Neuronal stem cell (in vitro differentiated cells): ENCODE data around the gene OGFOD3.
A peak's percentile ranks its signal among the peaks of the same experiment; 100 is the strongest.

Experiments used
- DNase-seq: peaks from one replicate; pipeline ENCODE4 v3.0.0-alpha.2; 2013; ENCODE audit warnings: low spot score
- H2AFZ ChIP-seq: one replicate; pipeline ENCODE4 v1.6.1; 2013; ENCODE audit warnings: mild to moderate bottlenecking, low read length, inconsistent platforms
- H2AK5ac ChIP-seq: 2 replicates; pipeline ENCODE4 v1.6.1; 2013; ENCODE audit warnings: low read depth, mild to moderate bottlenecking, inconsistent platforms, low read length, moderate library complexity, mixed read lengths
- H2BK120ac ChIP-seq: 2 replicates; pipeline ENCODE4 v1.6.1; 2013; ENCODE audit warnings: low read depth, mild to moderate bottlenecking, inconsistent platforms, low read length, moderate library complexity, mixed read lengths
- H2BK12ac ChIP-seq: one replicate; pipeline ENCODE4 v1.6.1; 2013; ENCODE audit warnings: low read length, inconsistent platforms
- H2BK15ac ChIP-seq: 2 replicates; pipeline ENCODE4 v1.6.1; 2013; ENCODE audit warnings: mild to moderate bottlenecking, low read length, inconsistent platforms, mixed read lengths
- H2BK5ac ChIP-seq: one replicate; pipeline ENCODE4 v1.6.1; 2013; ENCODE audit warnings: inconsistent platforms, mild to moderate bottlenecking, low read length, moderate library complexity
- H3K14ac ChIP-seq: one replicate; pipeline ENCODE4 v1.6.1; 2013; ENCODE audit warnings: low read length, inconsistent platforms
- H3K18ac ChIP-seq: 2 replicates; pipeline ENCODE4 v1.6.1; 2013; ENCODE audit warnings: low read length, inconsistent platforms
- H3K23ac ChIP-seq: 2 replicates; pipeline ENCODE4 v1.6.1; 2013; ENCODE audit warnings: low read depth, mild to moderate bottlenecking, mixed read lengths, low read length, inconsistent platforms; ENCODE audit not compliant: poor library complexity
- H3K27ac ChIP-seq: replicated peaks from 3 replicates; pipeline ENCODE4 v1.5.1; 2013; ENCODE audit warnings: low read length, inconsistent platforms
- H3K27me3 ChIP-seq, 3 experiments: 2 replicates each; pipeline ENCODE4 v1.6.1; 2013; ENCODE audit warnings: low read length in 3 of 3, mild to moderate bottlenecking in 2 of 3, inconsistent platforms in 1 of 3, low read depth in 1 of 3, mixed read lengths in 1 of 3, moderate library complexity in 1 of 3; ENCODE audit not compliant: control insufficient read depth in 3 of 3, insufficient read depth in 3 of 3
- H3K36me3 ChIP-seq, 2 donors: replicated peaks in 1 of 2; 2 replicates each; pipeline ENCODE4 v1.6.1; 2013; ENCODE audit warnings: low read length in 2 of 2; ENCODE audit not compliant: control insufficient read depth in 2 of 2, insufficient read depth in 2 of 2
- H3K4ac ChIP-seq: 2 replicates; pipeline ENCODE4 v1.6.1; 2013; ENCODE audit warnings: inconsistent platforms, mild to moderate bottlenecking, low read length, moderate library complexity
- H3K4me1 ChIP-seq, 2 donors: 1 replicate in 1 of 2; 2 replicates in 1 of 2; pipeline ENCODE4 v1.6.1; 2013; ENCODE audit warnings: low read length in 2 of 2, low read depth in 1 of 2; ENCODE audit not compliant: control insufficient read depth in 2 of 2, insufficient read depth in 1 of 2
- H3K4me2 ChIP-seq: one replicate; pipeline ENCODE4 v1.6.1; 2013; ENCODE audit warnings: mild to moderate bottlenecking, low read length, inconsistent platforms; ENCODE audit not compliant: insufficient read depth, poor library complexity, severe bottlenecking
- H3K4me3 ChIP-seq, 2 donors: 2 replicates each; pipeline ENCODE4 v1.5.1; 2013; ENCODE audit warnings: low read length in 2 of 2, mild to moderate bottlenecking in 2 of 2, inconsistent platforms in 1 of 2, moderate library complexity in 1 of 2
- H3K79me1 ChIP-seq: one replicate; pipeline ENCODE4 v1.6.1; 2013; ENCODE audit warnings: low read depth, mild to moderate bottlenecking, inconsistent platforms, low read length, moderate library complexity
- H3K9ac ChIP-seq: one replicate; pipeline ENCODE4 v1.6.1; 2013; ENCODE audit warnings: mild to moderate bottlenecking, low read depth, low read length, inconsistent platforms; ENCODE audit not compliant: poor library complexity
- H3K9me3 ChIP-seq, 2 donors: replicated peaks in 1 of 2; 2 replicates each; pipeline versions ENCODE3 to v1.6.1; 2013; ENCODE audit warnings: low read length in 2 of 2, mild to moderate bottlenecking in 2 of 2, inconsistent platforms in 1 of 2, low read depth in 1 of 2, mixed read lengths in 1 of 2, moderate library complexity in 1 of 2; ENCODE audit not compliant: control insufficient read depth in 2 of 2, insufficient read depth in 1 of 2
- H4K8ac ChIP-seq: one replicate; pipeline ENCODE4 v1.6.1; 2013; ENCODE audit warnings: low read depth, mild to moderate bottlenecking, inconsistent platforms, low read length, moderate library complexity
- H4K91ac ChIP-seq: one replicate; pipeline ENCODE4 v1.6.1; 2013; ENCODE audit warnings: low read length, low read depth, mild to moderate bottlenecking, inconsistent platforms; ENCODE audit not compliant: poor library complexity
- WGBS, 2 donors: extraction: QIAGEN DNeasy Blood & Tissue Kit; methylation state at CpG; one replicate each; pipeline ENCODE4 v1.1.7; 2013; ENCODE audit warnings: missing lambda C conversion rate in 2 of 2, mixed read lengths in 1 of 2; ENCODE audit not compliant: insufficient read length in 2 of 2, insufficient replicate concordance in 1 of 2; ENCODE audit errors: extremely low coverage in 2 of 2; 5-methylcytosine and 5-hydroxymethylcytosine counted together

OGFOD3 gene

GRCh38 chr17:82357394-82357793 lies 61.0 kb downstream of the OGFOD3 start:
- H2BK120ac ChIP-seq = no peak overlapping the region
- no peak overlapping the region for H3K18ac ChIP-seq
- no peak overlapping the region for H3K4ac ChIP-seq
- no peak overlapping the region for H3K23ac ChIP-seq
- H3K9ac ChIP-seq = no peak overlapping the region
- no peak overlapping the region for H2BK12ac ChIP-seq
- WGBS, 2 donors = no CpG with 5 or more reads among the region's 2 CpGs
- H3K4me1 ChIP-seq = peaks cover 5 to 11% of the 10 kb centered on the region in 2 donors
- H2AFZ ChIP-seq = no peak overlapping the region
- H3K27me3 ChIP-seq = peaks cover 0 to 3% (median 0%) of the 10 kb centered on the region in 3 experiments
- H2BK5ac ChIP-seq = no peak overlapping the region
- no peaks in the 10 kb centered on the region for H3K9me3 ChIP-seq
- H3K4me3 ChIP-seq = no peak overlapping the region
- H2BK15ac ChIP-seq = no peak overlapping the region
- H3K27ac ChIP-seq = no peak overlapping the region
- DNase-seq = no peak
- no peak overlapping the region for H3K4me2 ChIP-seq
- no peak overlapping the region for H2AK5ac ChIP-seq
- H3K14ac ChIP-seq = no peak overlapping the region
- H4K8ac ChIP-seq = no peak overlapping the region
- H3K79me1 ChIP-seq = no peaks in the 10 kb centered on the region
- H3K36me3 ChIP-seq = no peaks in the 10 kb centered on the region
- no peak overlapping the region for H4K91ac ChIP-seq

DNA sequence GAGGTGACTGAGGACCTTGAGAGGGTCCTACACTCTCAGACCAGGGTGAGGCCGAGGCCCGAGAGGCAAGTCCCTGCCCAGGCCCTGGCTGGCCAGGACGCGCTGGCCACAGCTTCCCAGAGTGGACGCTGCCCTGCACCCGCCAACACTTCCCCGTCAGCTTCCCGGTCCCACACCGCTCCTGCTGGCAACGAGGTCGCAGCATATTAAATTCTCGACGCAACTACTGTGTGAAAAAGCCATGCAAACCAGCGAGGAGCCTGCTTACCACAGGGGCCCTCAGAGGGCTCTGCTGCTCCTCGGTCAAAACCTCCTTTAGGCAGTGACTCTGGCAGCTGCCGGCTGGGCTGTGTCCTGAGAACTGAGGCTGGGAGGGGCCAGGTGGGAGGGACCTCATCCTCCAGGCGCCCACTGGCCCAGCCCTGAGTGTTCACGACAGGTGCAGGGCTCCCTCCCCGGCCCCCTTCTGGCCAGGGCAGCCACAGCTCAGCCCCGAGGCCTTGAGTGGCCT lies 61.5 kb downstream of the OGFOD3 start:
- Histone ChIP-seq H3K4ac (peak overlapping the region; percentile 32), H3K27ac (no peak overlapping the region), H2AK5ac (peak overlapping the region; percentile 99), H3K4me1 (peaks cover 8 to 11% of the 10 kb centered on the region in 2 donors), H3K9ac (peak overlapping the region; percentile 40), H3K4me3 (no peak overlapping the region), H4K91ac (no peak overlapping the region), H3K14ac (peak overlapping the region; percentile 79), H2BK120ac (no peak overlapping the region), H3K27me3 (peaks cover 0 to 3% (median 0%) of the 10 kb centered on the region in 3 experiments), H3K4me2 (no peak overlapping the region), H2BK15ac (peak overlapping the region; percentile 91), H2BK12ac (no peak overlapping the region), H3K36me3 (no peaks in the 10 kb centered on the region), H2BK5ac (peak overlapping the region; percentile 30), H4K8ac (no peak overlapping the region), H3K18ac (peak overlapping the region; percentile 24), H3K23ac (peak overlapping the region; percentile 34), H3K79me1 (no peaks in the 10 kb centered on the region), H2AFZ (peak overlapping the region; percentile 49), H3K9me3 (no peaks in the 10 kb centered on the region)
- no CpG with 5 or more reads among the region's 20 CpGs for WGBS, 2 donors
- no peak for DNase-seq

DNA sequence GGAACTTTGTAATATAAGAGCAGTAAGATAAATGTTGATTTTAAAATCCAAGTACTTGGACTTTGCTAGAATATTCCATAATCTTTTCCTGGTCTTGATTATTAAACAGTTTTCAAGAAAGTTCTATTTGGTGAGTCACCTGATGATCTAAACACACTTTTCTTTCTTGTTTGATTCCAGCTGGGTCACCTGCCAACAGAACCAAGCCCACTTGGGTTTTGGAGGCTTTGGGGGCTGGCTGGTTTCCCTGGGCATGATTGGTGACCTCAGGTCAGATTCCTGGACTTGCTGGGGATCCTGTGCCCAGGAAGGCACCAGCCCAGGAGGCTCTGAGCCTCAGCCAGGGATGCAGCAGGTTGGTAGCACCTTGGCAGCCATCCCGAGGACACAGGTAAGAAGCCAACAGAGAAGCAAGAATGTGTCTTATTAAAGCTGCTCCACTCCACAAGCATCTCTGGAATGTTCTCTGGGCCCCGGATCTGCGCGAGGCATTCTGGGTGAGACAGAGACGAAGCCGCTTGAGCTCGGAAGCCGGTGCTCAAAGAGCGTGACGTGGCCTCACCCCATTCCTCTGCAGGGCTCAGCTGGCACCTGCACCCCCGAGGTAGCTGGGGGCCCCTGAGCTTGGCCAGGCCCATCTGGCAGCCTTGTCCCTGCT lies 62.5 kb downstream of the OGFOD3 start:
- Histone ChIP-seq H3K36me3 (no peaks in the 10 kb centered on the region), H2AFZ (no peak overlapping the region), H3K14ac (no peak overlapping the region), H3K27me3 (peaks cover 0 to 3% (median 0%) of the 10 kb centered on the region in 3 experiments), H3K9ac (no peak overlapping the region), H4K8ac (no peak overlapping the region), H3K23ac (no peak overlapping the region), H3K18ac (peak overlapping the region; percentile 79), H3K79me1 (no peaks in the 10 kb centered on the region), H2BK15ac (peak overlapping the region; percentile 91), H2AK5ac (no peak overlapping the region), H2BK12ac (no peak overlapping the region), H2BK5ac (peak overlapping the region; percentile 30), H3K4me3 (no peak overlapping the region), H4K91ac (peak overlapping the region; percentile 16), H3K9me3 (no peaks in the 10 kb centered on the region), H3K4me2 (no peak overlapping the region), H3K27ac (no peak overlapping the region), H3K4ac (no peak overlapping the region), H2BK120ac (no peak overlapping the region), H3K4me1 (peaks cover 8 to 11% of the 10 kb centered on the region in 2 donors)
- WGBS, 2 donors = no CpG with 5 or more reads among the region's 11 CpGs
- DNase-seq = no peak

DNA sequence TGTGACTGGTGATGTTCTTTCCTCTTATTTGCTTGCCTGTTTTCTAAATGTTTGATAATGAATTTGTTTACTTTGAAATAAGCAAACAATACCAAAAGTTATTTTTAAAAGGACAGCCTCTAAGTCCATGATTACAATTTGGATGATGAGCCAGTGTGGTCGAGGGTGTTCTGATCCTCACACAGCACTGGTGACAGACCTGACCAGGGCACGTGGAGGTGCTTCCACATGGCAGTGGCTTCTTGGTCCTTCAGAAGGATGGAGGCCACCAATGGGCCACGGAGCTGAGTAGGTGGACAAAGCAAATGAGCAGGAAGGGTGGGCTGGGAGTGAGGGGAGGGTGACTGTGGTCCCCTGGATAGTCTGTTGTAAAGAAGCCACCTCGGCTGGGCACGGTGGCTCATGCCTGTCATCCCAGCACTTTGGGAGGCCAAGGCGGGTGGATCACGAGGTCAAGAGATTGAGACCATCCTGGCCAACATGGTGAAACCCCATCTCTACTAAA lies 63.5 kb downstream of the OGFOD3 start:
- Histone ChIP-seq H3K36me3 (no peaks in the 10 kb centered on the region), H2BK12ac (no peak overlapping the region), H3K14ac (no peak overlapping the region), H3K79me1 (no peaks in the 10 kb centered on the region), H2BK120ac (no peak overlapping the region), H3K27me3 (peaks cover 0 to 6% (median 0%) of the 10 kb centered on the region in 3 experiments), H4K91ac (no peak overlapping the region), H3K9me3 (no peaks in the 10 kb centered on the region), H3K4me1 (peaks cover 8 to 11% of the 10 kb centered on the region in 2 donors), H2BK15ac (no peak overlapping the region), H3K27ac (no peak overlapping the region), H3K9ac (no peak overlapping the region), H2AK5ac (no peak overlapping the region), H3K23ac (no peak overlapping the region), H2BK5ac (no peak overlapping the region), H3K18ac (peak overlapping the region; percentile 67), H3K4ac (no peak overlapping the region), H3K4me3 (no peak overlapping the region), H4K8ac (no peak overlapping the region), H2AFZ (no peak overlapping the region), H3K4me2 (no peak overlapping the region)
- no peak for DNase-seq
- no CpG with 5 or more reads among the region's 7 CpGs for WGBS, 2 donors
